GOT3 (cell line): ENCODE data around the gene NPTX1.

ENCODE experiments used
- DNase-seq: peaks from one replicate; lab custom pipeline; 2025; ENCODE audit warnings: mixed read lengths; lab: John Stamatoyannopoulos, UW

Gene NPTX1

GRCh38 chr17:80443916-80444643, 32.3 kb downstream of the NPTX1 start:
- DNase-seq, result no peak

DNA sequence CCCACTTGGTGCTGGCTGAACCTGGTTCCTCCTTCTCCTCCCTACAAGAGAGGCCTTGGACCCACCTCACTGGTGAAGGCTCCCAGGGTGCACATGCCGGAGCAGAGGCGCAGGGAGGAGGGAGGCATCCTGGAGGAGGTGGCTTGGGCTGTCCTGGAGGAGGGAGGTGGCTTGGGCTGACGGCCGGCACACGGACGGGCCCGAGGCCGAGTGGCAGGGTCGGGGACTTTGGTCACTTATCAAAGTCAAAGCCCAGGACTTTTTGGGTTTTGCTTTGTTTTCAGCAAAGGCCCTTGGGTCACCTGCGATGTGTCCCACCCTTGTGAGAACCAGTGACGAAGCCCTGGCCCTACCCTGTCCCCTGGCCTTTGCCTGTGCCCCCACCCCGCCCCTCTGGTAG, 32.9 kb downstream of the NPTX1 start:
- no peak for DNase-seq

- no peak for DNase-seq
These were observed 33.6 kb downstream of the NPTX1 start for GRCh38 chr17:80442764-80443163.

- DNase-seq, result no peak
These were observed 34.1 kb downstream of the NPTX1 start for GRCh38 chr17:80442323-80442659.

GRCh38 chr17:80441598-80442322, 34.6 kb downstream of the NPTX1 start:
- no peak for DNase-seq

- DNase-seq, result no peak
These were observed 35.3 kb downstream of the NPTX1 start for GRCh38 chr17:80441133-80441578.

DNA sequence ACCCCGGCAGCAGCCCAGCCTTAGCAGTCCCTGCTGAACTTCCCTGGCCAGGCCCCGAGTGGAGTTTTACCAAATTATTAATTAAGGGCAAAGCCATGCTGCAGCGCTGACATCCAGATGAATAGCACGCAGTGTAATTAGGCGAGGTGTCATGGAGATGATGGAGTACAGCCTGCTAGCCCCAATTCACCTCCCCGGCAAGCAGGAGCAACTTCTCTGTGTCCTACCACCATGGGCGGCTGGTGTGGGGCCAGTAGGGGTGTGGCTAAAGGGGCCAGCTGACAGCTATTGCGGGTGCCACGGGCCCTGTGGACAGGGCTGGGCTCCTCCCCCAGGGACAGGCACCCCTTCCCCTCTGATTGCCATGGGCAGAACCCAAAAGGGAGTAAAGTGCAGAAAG, 36.9 kb downstream of the NPTX1 start:
- no peak for DNase-seq

DNA sequence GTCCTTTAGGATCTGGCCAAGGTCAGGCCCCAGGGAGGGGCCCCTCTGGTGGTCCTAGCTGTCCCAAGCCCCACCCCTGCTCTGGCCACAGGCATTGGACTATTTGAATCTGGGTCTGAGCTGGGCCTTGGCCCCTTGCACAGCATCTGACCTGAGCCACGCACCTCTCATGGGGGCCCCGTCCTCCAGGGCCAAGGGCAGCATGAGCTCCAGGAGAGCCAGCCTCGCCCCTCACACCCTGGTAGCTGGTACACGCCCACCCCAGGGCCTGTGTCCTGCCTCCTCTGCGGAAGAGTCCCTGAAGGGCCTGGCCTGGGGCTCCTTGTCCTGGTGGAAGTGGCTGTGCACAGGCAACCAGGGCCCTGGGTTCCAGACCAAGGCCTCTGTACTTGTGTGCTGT, 37.6 kb downstream of the NPTX1 start:
- DNase-seq, result no peak

GRCh38 chr17:80437532-80437931, 38.9 kb downstream of the NPTX1 start:
- no peak for DNase-seq

DNA sequence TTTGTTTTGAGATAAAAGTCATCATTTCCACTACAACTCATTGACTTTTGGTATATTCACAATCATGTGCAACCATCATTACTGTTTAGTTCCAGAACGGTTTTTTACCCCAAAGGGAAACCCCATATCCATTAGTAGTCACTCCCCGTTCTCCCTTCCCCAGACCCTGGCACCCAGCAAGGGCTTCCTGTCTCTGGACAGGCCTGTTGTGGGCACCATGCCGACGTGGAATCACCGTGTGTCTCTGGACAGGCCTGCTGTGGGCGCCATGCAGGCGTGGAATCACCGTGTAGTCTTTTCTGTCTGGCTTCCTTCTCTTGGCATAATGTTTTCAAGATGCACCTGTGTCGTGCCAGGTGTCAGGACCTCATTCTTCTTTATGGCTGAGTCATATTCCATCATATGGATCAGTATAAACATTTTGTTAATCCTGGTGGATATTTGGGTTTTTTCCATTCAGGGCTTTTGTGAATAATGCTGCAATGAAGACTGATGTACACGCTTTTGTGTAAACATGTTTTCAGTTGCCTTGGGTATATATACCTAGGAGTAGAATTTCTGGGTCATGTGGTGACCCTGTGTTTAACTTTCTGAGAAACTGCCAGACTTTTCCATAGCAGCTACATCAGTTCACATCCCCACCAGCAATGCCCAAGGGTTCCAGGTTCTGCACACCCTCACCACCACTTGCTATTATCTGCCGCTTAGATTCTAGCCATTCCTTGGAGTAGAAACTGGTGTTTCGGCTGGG, 42.3 kb downstream of the NPTX1 start:
- no peak for DNase-seq

DNA sequence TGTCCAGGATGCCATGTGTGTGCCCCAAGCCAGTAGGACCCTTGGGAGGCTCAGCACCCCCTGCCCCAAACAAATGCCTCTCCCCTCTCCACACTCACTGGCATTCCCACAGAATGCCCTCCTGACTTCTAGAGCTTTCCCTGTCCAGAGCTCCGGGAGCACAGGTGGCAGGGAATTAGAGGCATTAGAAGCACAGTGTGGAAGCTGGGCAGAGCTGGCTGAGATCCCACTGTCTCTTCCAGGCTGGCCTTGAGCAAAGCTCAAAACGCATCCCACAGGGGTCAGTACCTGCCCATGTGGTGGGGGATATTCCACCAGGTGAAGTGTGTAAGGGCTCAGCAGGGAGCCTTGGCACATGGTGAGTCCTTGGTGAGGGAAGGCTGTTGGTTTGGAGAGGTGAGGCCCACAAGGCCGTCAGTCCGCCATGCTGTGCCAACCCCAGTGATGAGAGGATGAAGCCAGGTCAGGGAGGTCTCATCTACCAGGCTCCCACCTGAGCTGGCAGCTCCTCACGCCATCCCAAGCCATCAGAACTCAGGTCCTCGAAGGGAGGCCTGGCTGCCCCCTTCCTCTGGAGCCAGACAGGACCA, 43.4 kb downstream of the NPTX1 start:
- DNase-seq, result no peak

- no peak for DNase-seq
These were observed 44.0 kb downstream of the NPTX1 start for GRCh38 chr17:80432350-80432955.

DNA sequence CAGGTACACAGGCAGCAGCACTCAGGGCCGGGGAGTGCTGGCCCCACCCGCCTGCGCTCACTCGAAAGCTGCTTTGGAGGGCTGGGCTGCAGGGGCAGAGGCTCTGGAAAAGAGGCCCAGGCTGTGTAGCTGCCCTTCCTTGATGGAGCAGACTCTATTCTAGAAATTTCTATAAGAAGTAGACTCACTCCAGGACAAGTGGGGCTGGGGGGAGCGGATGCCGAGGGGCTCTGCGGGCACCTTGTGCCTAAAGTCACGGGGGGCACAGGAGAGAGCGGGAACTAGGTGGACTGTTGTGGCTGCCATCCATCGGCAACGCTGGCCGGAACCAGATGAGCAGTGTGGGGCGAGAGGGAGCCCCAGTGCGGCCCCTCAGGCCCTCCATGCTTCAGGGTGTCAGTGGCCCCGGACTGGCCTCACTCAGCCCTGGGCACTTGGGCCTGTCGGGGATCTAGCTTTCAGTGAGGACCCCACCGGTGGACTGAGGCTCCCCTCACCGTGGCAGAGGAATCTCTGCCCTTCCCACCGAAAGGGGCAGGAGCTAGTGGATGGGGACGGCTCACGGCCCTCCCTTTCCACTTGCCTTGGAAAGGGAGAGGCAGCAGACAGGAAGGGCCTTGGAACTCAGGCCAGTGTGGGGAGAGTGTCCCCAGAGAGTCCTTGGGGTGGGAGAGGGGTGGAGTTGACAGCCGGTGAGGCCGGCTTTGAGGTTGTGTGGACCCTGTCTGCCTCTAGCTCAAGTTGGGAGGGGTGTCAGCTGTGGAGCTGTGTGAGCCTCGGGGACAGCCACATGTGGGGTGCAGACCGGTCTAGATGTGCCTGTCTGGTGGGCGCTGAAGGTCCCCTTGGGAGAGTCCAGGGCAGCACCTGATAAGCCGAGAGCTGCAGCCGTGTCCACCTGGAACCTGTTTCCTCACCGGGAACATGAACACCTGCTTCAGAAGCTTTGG, 44.9 kb downstream of the NPTX1 start:
- no peak for DNase-seq

DNA sequence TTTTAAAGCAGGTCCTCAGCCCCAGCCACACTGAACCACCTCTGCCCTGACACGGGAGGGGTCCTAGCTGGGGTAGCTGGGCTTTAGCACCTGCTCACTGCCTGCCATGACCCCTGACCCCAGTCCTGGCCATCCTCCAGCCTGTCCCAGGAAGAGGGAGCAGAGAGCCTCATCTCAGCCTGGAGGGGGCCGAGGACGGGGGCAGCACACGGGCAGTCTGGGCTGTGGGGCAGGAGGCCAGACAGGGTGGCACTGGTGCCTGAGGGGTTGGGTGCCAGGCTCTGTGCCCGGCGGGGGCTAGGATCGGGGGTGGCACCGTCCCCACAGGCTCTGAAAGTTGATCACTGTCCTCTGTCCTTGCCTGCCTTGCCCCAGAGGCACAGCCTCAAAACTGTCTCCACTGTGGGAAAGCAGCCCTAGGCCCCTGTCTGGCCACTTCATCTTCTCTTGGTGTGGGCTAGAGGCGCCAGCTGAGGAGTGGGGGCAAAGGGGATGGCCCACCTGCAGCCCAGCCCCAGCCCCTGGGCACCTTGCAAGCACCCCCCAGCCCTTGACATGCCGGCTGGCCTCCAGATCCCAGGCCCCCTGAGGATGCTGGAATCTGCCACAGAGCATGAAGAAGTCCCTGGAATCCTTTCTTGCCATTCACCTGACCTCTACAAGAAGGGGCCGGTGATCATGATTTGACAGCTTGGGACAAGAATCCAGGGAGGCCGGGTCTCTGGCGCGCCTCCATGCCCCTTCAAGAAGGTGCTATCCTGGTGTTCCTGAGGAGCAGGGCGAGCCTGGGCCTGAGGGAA, 45.8 kb downstream of the NPTX1 start:
- DNase-seq, result no peak

DNA sequence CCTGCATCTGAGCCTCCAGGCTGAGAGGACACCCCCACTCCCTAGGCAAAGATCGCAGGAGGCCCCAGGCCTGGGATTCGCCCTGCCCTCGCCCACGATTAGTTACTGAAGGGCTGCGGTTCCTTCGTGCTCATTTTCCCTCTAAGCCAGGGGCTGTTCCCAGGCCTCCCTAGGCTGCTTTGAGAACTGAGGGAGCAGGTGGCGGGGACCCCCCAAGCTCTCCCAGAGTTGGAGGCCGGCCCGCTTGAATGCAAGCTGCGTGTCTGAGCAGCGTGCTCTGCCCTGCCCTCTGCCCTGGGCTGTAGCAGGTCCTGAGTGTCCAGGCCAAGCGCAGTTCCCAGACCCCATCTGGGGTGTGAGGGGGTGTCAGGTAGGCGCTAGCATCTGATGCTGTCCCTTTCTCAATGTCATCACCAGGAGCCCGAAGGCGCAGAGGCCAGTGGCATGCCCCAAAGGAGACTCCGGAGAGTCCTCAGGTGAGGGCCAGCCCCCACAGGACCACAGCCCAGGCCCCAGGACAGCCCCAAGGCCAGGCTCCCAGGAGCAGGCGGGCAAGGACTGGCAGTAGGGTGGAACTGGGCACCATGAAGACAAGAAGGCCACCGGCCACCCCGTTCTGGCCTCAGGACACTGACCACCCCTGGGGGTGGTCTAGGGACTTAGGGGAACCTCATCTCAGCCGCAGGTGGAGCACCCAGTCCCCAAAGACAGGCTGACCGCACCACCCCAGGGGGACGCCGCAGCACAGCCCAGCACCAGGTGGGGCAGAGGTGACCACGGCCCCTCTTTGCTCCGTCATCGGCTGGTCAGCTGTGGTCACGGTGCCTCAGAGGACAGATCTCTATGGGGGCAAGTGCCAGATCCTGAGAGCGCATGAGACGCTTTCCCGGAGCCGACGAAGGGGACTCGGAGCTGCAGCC, 46.8 kb downstream of the NPTX1 start:
- no peak for DNase-seq

DNA sequence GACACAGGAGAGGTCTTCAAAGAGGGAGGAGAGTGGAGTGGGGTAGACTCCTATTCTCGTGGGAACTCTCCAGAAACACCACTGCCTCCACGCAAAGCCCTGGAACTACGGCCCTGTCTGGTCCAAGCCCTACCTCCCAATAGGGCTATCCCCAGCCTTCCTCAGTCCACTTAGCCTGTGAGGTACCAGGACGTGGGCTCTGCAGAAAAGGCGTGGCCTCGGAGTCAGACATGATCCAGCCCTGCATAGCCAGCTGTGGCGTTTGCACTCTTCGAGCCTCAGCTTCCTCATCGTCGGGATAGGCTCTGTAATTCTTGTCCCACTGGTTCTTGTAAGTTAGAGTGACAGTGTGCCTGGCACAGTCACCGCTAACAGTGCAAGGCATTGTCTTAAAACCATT, 47.6 kb downstream of the NPTX1 start:
- DNase-seq, result no peak

- DNase-seq, result no peak
These were observed 48.0 kb downstream of the NPTX1 start for GRCh38 chr17:80428363-80428762.

DNA sequence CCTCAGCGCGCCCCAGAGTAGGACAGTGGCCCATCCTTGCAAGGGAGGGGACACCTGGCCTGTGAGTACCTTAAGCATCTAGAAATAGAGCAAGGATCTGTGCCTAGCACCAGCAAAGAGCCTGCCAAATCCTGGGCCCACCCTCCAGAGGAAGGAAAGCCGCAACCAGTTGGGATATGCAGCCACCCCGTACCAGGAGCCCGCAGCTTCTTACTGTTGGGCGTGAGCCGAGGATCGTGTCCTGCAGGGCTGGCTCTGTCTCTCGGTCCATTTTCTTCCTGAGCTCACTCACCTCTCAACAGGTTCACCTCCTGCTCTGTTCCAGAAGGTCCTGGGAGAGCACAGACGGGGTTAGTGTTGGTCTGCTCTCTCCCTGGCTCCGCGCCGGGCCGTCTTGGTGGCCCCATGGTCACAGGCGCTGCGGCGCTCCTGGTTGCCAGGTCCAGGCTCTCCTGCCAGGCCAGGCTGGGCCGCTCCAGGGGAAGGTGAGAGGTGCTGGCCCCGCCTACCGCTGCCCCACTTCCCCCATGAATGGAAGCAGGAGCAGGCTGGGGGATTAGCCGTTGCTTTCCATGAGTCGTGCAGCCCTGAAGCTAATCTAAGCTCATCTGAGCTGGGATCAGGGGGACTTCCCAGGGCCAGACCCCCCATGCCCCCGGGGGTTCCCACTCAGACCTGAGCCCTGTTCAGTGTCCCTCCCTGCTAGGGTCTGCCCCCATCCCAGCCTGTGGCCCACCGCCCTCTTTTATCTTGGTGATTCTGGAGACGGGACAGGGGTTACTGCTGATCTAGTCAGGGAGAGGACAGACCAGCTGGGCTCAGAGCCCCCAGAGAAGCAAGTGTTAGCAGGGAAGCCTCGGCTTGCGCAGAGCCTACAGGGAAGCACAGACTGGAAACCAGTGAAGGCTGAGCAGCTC, 48.8 kb downstream of the NPTX1 start:
- DNase-seq, result no peak
